ENCODE results near the gene TMEM132A. TPM values are rescaled to one million over a fixed set of nuclear protein-coding genes. Genes with fewer than 3 reads are reported as not detected.

Gene TMEM132A
- total and polyA plus RNA-seq, 2 of the 13 experiments (the other 11 are each of a cell fraction or from before 2014, with no cell fraction given) = 11.1 to 32.9 TPM

- TF ChIP-seq SKIL (CRISPR knock-in tag; IDR thresholded peaks at IDR 0.05; ENCODE audit: borderline replicate concordance) (no peak), ZHX2 (IDR thresholded peaks at IDR 0.05; ENCODE audit: low read depth) (no peak), ZHX2 (CRISPR knock-in tag; IDR thresholded peaks at IDR 0.05; ENCODE audit: borderline replicate concordance) (0 out of 2 replicates have a peak, but pooled peaks have one; percentile 55), GABPA (IDR thresholded peaks at IDR 0.05; ENCODE audit: low read depth, low read length) (no peak), GABPA (CRISPR knock-in tag; IDR thresholded peaks at IDR 0.05; ENCODE audit: low read depth) (0 out of 2 replicates have a peak, but pooled peaks have one; percentile 23), ZNF234 (CRISPR knock-in tag; conservative IDR thresholded peaks at IDR 0.05) (no peak), RAD21 (CRISPR knock-in tag; IDR thresholded peaks at IDR 0.05) (peak; percentile 30; the same call in 1 of the 2 replicates), HIVEP1 (CRISPR knock-in tag; IDR thresholded peaks at IDR 0.05) (peak; percentile 10; the same call in 1 of the 2 replicates), MATR3 (CRISPR knock-in tag; IDR thresholded peaks at IDR 0.05) (no peak), HDAC2 (CRISPR knock-in tag; IDR thresholded peaks at IDR 0.05) (0 out of 2 replicates have a peak, but pooled peaks have one; percentile 52), LCORL (IDR thresholded peaks at IDR 0.05) (no peak), LCORL (CRISPR knock-in tag; IDR thresholded peaks at IDR 0.05) (no peak), ZKSCAN8 (CRISPR knock-in tag; IDR thresholded peaks at IDR 0.05; ENCODE audit: borderline replicate concordance) (no peak)
- TF ChIP-seq, protein P1, sequence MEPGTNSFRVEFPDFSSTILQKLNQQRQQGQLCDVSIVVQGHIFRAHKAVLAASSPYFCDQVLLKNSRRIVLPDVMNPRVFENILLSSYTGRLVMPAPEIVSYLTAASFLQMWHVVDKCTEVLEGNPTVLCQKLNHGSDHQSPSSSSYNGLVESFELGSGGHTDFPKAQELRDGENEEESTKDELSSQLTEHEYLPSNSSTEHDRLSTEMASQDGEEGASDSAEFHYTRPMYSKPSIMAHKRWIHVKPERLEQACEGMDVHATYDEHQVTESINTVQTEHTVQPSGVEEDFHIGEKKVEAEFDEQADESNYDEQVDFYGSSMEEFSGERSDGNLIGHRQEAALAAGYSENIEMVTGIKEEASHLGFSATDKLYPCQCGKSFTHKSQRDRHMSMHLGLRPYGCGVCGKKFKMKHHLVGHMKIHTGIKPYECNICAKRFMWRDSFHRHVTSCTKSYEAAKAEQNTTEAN (CRISPR knock-in tag; conservative IDR thresholded peaks at IDR 0.05) = no peak
- TF ChIP-seq, protein P2, sequence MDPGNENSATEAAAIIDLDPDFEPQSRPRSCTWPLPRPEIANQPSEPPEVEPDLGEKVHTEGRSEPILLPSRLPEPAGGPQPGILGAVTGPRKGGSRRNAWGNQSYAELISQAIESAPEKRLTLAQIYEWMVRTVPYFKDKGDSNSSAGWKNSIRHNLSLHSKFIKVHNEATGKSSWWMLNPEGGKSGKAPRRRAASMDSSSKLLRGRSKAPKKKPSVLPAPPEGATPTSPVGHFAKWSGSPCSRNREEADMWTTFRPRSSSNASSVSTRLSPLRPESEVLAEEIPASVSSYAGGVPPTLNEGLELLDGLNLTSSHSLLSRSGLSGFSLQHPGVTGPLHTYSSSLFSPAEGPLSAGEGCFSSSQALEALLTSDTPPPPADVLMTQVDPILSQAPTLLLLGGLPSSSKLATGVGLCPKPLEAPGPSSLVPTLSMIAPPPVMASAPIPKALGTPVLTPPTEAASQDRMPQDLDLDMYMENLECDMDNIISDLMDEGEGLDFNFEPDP (CRISPR knock-in tag; conservative IDR thresholded peaks at IDR 0.05) = no peak
Observed at GRCh38 chr11:60924110-60924905, at the start of gene TMEM132A (continued).
